ENCODE data around the gene LCE6A.

GRCh38 chr1:152811671-152812070 is 31.0 kb upstream of the LCE6A start, which contains the start of gene LCE1B:
- no peak for TF ChIP-seq CTCF (conservative IDR thresholded peaks at IDR 0.05 in 1 of 2, IDR thresholded peaks at IDR 0.05 in 1 of 2; ENCODE audit: low read depth in 1 of 2, low read length in 2 of 2)
- no peak for TF ChIP-seq EZH2 (IDR thresholded peaks at IDR 0.05; ENCODE audit: low read length, missing control alignments)
